UCSD-AML1 (cell line): ENCODE results near the gene CNTFR.

ENCODE experiments used
- DNase-seq: peaks from one replicate; lab custom pipeline; 2025; ENCODE audit not compliant: unreplicated experiment; lab: John Stamatoyannopoulos, UW

CNTFR gene

GRCh38 chr9:34508951-34509350, 80.6 kb downstream of the CNTFR start:
- DNase-seq = no peak

DNA sequence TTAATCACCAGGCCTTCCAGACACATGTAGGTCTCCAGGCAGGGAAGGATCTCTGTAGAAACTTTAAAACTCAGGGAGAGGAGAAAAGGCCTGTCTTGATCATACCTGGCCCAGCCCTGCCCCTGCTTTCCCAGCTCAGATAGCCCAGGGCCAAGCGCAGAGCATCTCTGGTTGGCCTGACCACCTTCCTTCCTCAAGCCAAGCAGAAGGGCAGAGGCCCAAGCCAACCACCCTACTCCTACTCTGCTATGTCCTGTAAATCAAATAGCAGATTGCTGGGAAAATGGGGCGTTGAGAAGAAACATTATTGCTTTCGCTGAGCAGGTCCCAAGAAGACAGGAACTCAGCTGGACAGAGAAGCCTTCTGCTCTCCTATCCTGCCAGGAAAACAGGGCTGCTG, 81.1 kb downstream of the CNTFR start:
- no peak for DNase-seq

- DNase-seq = no peak
These were observed 81.6 kb downstream of the CNTFR start for GRCh38 chr9:34507966-34508365.

DNA sequence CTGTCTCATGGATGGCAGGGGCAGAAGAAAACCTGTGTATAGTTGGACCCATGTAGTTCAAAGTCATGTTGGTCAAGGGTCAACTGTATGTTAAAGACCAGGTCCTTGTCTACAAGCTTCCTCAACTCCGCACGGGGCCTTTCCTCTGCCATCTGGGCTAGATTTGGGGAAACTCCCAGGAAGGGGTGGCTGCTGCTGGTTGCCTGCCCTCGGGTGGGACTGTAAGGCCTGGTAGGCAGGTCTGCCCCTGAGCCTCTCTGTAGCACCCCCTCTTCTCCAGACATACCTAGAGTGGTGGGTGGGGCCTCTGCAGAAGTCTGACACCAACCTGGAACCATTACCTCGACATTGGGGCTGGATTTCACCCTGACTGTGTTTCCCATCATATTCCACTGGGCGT, 82.0 kb downstream of the CNTFR start:
- DNase-seq = no peak

- no peak for DNase-seq
These were observed 82.9 kb downstream of the CNTFR start for GRCh38 chr9:34506623-34507022.

- DNase-seq = no peak
These were observed 84.0 kb downstream of the CNTFR start for GRCh38 chr9:34505370-34506120.

DNA sequence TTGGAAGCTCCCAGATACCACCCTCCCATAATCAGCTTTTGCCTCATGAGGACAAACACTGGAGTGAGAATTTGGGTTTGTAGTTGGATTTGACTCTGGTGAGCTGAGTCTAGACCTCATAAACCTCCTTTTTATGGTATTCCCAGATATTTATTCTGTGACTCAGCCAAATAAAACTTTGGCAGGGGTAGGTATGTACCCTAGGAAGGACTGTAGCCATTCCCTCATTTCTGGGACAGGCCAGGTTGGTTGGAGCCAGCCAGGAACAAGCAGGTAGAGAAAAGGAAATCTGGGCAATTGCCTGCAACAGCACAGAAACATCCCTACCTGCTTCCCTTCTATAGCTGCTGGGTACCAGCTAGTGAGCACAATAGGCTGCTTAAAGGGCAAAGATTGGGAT, 86.1 kb downstream of the CNTFR start:
- DNase-seq = no peak

DNA sequence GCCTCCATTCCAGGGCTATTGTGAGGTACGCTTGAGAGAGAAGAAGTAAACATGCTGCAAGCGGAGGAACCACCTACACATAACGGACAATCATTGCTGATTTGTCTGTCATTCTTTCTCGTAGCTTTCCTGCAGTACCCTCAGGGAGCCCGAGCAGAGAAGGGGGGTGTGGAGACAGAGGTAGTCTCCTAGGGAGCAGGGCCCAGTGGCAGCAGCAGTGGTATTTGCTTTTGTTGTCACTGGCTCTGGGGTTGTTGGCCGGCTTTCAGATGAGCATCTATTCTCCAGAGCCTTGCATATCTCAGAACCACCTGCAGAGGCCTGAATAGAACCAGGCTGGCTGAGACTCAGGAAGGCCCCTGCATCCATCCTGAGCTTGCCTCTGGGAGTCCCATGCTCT, 86.6 kb downstream of the CNTFR start:
- DNase-seq = no peak

DNA sequence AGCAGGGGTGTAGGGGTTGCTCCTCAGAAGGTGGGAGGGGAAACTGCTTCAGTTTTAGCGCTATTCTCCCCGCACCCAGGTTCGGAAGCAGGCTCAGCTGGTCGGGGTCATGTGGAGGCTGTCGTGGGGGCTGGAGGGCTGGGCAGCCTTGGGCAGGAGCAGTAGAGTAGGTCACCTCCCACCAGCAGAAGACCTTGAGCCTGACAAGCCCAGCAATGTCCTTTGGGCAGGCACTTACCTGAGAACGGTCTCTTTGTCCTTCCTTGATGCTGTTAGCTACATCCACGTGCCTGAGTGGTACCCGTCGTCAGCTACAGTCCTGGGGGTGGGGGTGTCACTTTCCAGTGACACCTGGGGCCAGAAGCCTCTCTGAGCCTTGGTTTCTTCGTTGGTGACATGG, 87.1 kb downstream of the CNTFR start:
- no peak for DNase-seq

GRCh38 chr9:34501889-34502425, 87.6 kb downstream of the CNTFR start:
- DNase-seq = no peak
